Measurements from ENCODE around the gene LCN1. TPM values are rescaled to one million over a fixed set of nuclear protein-coding genes. Genes with fewer than 3 reads are reported as not detected.
"Not testable (repeated sequence)": the region's sequence is repeated elsewhere in the genome, so short reads cannot be mapped to it uniquely, and the experiment has no call there.

The LCN1 gene
- total RNA-seq, 4 donors from 2014 or later: not detected

DNA sequence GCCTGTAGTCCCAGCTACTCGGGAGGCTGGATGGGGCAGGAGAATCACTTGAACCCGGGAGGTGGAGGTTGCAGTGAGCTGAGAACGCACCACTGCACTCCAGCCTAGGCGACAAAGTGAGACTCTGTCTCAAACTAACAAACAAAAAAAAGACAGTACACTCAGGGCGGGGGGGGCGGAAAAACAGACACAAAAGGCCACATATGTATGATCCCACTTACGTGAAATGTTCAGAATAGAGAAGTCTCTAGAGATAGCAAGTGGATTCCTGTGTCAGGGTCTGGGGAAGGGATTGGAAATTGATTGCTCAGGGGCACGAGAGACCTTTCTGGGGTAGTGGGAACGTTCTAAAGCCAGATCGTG lies 9.0 kb upstream of the LCN1 start:
- WGBS, 2 donors (ENCODE audit: low coverage in 1 of 2): 45 to 60% methylated on average over 7 of the region's 10 CpGs
- Histone ChIP-seq H3K36me3 (no peaks in the 10 kb centered on the region), H3K27ac (no peak overlapping the region), H3K27me3 (peaks cover 21% of the 10 kb centered on the region), H3K9me3 (peaks cover 0 to 16% (median 0%) of the 10 kb centered on the region in 3 donors), H3K4me1 (no peaks in the 10 kb centered on the region), H3K4me3 (no peak overlapping the region)
- no peak for ATAC-seq
- no peak for TF ChIP-seq POLR2A (IDR thresholded peaks at IDR 0.05)
- TF ChIP-seq EP300 (IDR thresholded peaks at IDR 0.05): no peak
- TF ChIP-seq POLR2AphosphoS5 (IDR thresholded peaks at IDR 0.05): no peak
- TF ChIP-seq, protein P1, sequence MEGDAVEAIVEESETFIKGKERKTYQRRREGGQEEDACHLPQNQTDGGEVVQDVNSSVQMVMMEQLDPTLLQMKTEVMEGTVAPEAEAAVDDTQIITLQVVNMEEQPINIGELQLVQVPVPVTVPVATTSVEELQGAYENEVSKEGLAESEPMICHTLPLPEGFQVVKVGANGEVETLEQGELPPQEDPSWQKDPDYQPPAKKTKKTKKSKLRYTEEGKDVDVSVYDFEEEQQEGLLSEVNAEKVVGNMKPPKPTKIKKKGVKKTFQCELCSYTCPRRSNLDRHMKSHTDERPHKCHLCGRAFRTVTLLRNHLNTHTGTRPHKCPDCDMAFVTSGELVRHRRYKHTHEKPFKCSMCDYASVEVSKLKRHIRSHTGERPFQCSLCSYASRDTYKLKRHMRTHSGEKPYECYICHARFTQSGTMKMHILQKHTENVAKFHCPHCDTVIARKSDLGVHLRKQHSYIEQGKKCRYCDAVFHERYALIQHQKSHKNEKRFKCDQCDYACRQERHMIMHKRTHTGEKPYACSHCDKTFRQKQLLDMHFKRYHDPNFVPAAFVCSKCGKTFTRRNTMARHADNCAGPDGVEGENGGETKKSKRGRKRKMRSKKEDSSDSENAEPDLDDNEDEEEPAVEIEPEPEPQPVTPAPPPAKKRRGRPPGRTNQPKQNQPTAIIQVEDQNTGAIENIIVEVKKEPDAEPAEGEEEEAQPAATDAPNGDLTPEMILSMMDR (IDR thresholded peaks at IDR 0.05): no peak

DNA sequence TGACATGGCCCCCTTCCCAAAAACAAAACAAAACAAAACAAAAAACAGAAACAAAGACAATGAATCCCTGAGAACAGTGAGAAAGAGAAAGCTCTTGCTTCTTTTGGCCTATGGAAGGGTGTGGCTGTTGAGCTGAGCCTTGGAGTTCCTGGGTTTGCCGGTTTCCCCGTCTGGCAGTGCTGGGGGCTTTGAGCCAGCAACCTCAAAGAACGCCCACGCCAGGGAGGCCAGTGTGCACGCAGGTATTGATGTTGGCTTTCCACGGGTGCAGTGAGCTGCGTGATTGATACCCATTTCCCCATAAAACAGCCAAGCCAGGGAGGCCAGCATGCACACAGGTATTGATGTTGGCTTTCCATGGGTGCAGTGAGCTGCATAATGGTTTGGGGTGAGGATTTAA lies 8.3 kb upstream of the LCN1 start:
- H3K4me1 ChIP-seq: no peaks in the 10 kb centered on the region
- H3K9me3 ChIP-seq: peaks cover 0 to 16% (median 0%) of the 10 kb centered on the region in 3 donors
- no peak overlapping the region for H3K4me3 ChIP-seq
- peaks cover 26% of the 10 kb centered on the region for H3K27me3 ChIP-seq
- no peak for ATAC-seq
- no peaks in the 10 kb centered on the region for H3K36me3 ChIP-seq
- 64 to 68% methylated on average over 5 to 7 of the region's 7 CpGs for WGBS, 2 donors (ENCODE audit: low coverage in 1 of 2)
- TF ChIP-seq EP300 (IDR thresholded peaks at IDR 0.05): no peak
- TF ChIP-seq POLR2A (IDR thresholded peaks at IDR 0.05): no peak
- TF ChIP-seq, protein P1 (IDR thresholded peaks at IDR 0.05): no peak
- TF ChIP-seq POLR2AphosphoS5 (IDR thresholded peaks at IDR 0.05): no peak
- no peak overlapping the region for H3K27ac ChIP-seq

DNA sequence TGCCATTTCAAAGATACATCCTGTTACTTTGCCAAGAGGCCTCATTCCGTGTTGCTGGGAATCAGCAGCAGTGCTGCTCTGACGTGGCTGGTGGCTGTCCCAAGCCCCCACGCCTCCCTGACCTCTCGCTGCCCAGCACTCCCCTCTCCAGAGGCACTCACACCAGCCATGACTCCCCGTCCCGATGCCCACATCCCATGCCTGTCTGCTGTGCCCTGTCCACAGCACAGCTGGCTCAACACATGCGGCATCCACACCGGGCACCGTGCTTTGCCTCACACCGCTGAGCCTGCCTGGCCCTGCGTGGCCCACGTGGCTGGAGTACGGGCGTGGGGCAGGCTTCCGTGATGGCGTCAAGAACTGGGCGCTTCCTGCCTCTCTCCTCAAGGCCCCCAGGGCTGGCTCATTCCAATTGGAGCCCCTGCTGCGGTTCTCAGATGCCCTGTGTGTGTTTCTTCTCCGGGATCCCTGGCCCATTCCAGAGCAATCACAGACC lies 7.8 kb upstream of the LCN1 start:
- TF ChIP-seq POLR2AphosphoS5 (IDR thresholded peaks at IDR 0.05) (no peak), EP300 (IDR thresholded peaks at IDR 0.05) (no peak), POLR2A (IDR thresholded peaks at IDR 0.05) (no peak)
- TF ChIP-seq, protein P1 (IDR thresholded peaks at IDR 0.05): no peak
- no peaks in the 10 kb centered on the region for H3K4me1 ChIP-seq
- H3K27ac ChIP-seq: no peak overlapping the region
- no peak for ATAC-seq
- peaks cover 0 to 16% (median 0%) of the 10 kb centered on the region in 3 donors for H3K9me3 ChIP-seq
- H3K4me3 ChIP-seq: no peak overlapping the region
- peaks cover 31% of the 10 kb centered on the region for H3K27me3 ChIP-seq
- WGBS, 2 donors (ENCODE audit: low coverage in 1 of 2): 61 to 83% methylated on average over 4 to 15 of the region's 19 CpGs
- H3K36me3 ChIP-seq: no peaks in the 10 kb centered on the region

DNA sequence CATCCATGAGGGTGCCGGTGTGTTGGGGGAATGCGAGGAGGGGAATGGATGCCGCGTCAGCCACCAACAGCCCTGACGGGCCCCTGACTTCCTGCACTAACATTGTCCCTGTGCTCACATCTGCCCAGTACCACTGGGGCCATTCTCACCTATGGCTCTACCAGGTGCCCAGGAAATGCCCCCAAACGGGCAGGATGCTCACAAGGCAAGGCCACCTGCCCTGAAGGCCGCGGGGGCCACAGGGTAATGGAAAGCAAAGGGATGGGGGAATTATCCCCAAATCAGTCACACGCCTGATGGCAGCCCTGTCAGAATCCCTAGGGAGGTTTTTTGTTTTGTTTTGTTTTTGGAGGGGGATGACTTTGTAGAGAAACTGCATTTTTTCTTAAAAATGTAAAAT lies 7.3 kb upstream of the LCN1 start:
- H3K4me1 ChIP-seq, ATAC-seq, H3K4me3 ChIP-seq, H3K36me3 ChIP-seq, H3K27ac ChIP-seq: not testable (repeated sequence)
- Histone ChIP-seq H3K27me3 (peaks cover 33% of the 10 kb centered on the region), H3K9me3 (peaks cover 0 to 11% (median 0%) of the 10 kb centered on the region in 3 donors)
- no CpG with 5 or more reads among the region's 9 CpGs for WGBS, 2 donors (ENCODE audit: low coverage in 1 of 2)

DNA sequence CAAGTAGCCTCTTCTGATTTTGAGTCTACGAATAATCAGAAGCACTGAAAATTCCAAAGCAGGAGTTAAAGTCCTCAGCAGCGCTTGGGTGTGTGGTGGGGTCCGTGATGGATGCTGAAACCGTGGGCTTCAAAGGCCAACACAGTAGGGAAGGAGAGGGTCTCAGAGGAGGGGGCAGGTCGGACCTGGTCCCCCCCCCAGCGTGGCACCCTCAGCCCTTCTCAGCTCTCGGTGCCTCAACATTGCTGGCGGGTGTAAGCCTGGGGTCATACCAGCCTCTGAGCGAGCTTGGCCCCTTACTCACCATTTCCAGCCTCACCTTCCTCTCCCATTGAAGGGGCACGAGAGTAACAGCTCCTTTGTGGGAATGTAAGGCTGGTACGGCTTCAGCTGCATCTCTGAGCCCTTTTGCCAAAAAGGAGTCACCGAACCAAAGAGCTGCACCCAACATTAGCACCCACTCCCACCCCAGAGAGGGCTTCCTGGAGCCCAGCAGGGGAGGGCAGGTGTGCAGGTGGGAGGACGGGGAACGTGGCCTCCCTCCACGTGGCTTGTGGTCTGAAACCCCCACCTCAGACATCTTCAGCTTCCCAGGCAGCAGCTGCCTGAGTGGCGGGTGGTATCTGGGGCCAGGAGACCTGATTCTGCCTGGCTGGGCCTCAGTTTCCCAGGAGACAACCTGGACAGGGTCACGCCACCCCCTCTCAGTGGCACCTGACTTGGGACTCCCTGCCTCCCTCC lies 6.7 kb upstream of the LCN1 start:
- TF ChIP-seq POLR2AphosphoS5 (IDR thresholded peaks at IDR 0.05): no peak
- TF ChIP-seq, protein P1 (IDR thresholded peaks at IDR 0.05): no peak
- no peak for TF ChIP-seq POLR2A (IDR thresholded peaks at IDR 0.05)
- no peak for TF ChIP-seq EP300 (IDR thresholded peaks at IDR 0.05)
- no peaks in the 10 kb centered on the region for H3K36me3 ChIP-seq
- WGBS, 2 donors (ENCODE audit: low coverage in 1 of 2): 67 to 76% methylated on average over 3 of the region's 17 CpGs
- H3K4me3 ChIP-seq: no peak overlapping the region
- peaks cover 33% of the 10 kb centered on the region for H3K27me3 ChIP-seq
- H3K4me1 ChIP-seq: no peaks in the 10 kb centered on the region
- no peak overlapping the region for H3K27ac ChIP-seq
- no peak for ATAC-seq
- peaks cover 0 to 5% (median 0%) of the 10 kb centered on the region in 3 donors for H3K9me3 ChIP-seq

All from gastroesophageal sphincter (tissue), 4 donors.